NCI-H510A treated with DMSO at 0.1 percent for 48 hours (cell line): ENCODE measurements around the gene LRRC41.
"Not testable (repeated sequence)": the region's sequence is repeated elsewhere in the genome, so short reads cannot be mapped to it uniquely, and the experiment has no call there.

Source experiments
- DNase-seq: peaks from one replicate; lab custom pipeline; 2025; lab: John Stamatoyannopoulos, UW

Gene LRRC41

GRCh38 chr1:46325285-46326076 lies 22.1 kb upstream of the LRRC41 start:
- DNase-seq, result not testable (repeated sequence)

GRCh38 chr1:46322191-46322590 lies 18.8 kb upstream of the LRRC41 start:
- not testable (repeated sequence) for DNase-seq

GRCh38 chr1:46319960-46320914 lies 16.8 kb upstream of the LRRC41 start:
- DNase-seq, result not testable (repeated sequence)

GRCh38 chr1:46319301-46319700 lies 15.9 kb upstream of the LRRC41 start:
- not testable (repeated sequence) for DNase-seq

- DNase-seq, result no peak
Measured at GRCh38 chr1:46317323-46317722, 13.9 kb upstream of the LRRC41 start.

- no peak for DNase-seq
Measured at GRCh38 chr1:46315669-46316403, 12.4 kb upstream of the LRRC41 start.

- no peak for DNase-seq
Measured at GRCh38 chr1:46310321-46310720, 6.9 kb upstream of the LRRC41 start.

GRCh38 chr1:46309401-46310159 lies 6.2 kb upstream of the LRRC41 start:
- no peak for DNase-seq

GRCh38 chr1:46306159-46306530 lies 2.7 kb upstream of the LRRC41 start:
- no peak for DNase-seq

- no peak for DNase-seq
Measured at GRCh38 chr1:46303872-46304326, 483 bp upstream of the LRRC41 start.

GRCh38 chr1:46302641-46303037 lies 777 bp downstream of the LRRC41 start:
- no peak for DNase-seq

- no peak for DNase-seq
Measured at GRCh38 chr1:46301808-46302640, 1.4 kb downstream of the LRRC41 start.

- no peak for DNase-seq
Measured at GRCh38 chr1:46301406-46301807, 2.0 kb downstream of the LRRC41 start.

GRCh38 chr1:46300673-46301405 lies 2.6 kb downstream of the LRRC41 start:
- DNase-seq, result no peak

- no peak for DNase-seq
Measured at GRCh38 chr1:46298387-46298786, 5.0 kb downstream of the LRRC41 start.

GRCh38 chr1:46295306-46295705 lies 8.1 kb downstream of the LRRC41 start:
- no peak for DNase-seq

- no peak for DNase-seq
Measured at GRCh38 chr1:46289976-46290375, 13.4 kb downstream of the LRRC41 start.

GRCh38 chr1:46289134-46289494 lies 14.3 kb downstream of the LRRC41 start:
- no peak for DNase-seq

GRCh38 chr1:46288485-46289133 lies 14.8 kb downstream of the LRRC41 start:
- no peak for DNase-seq
